ENCODE measurements around the gene APP.

GRCh38 chr21:26106562-26106961 lies 64.0 kb downstream of the APP start:
- TF ChIP-seq TAF1 (IDR thresholded peaks at IDR 0.05; ENCODE audit: borderline replicate concordance, low read depth, low read length) (no peak), POLR2A (IDR thresholded peaks at IDR 0.05; ENCODE audit: low read depth, low read length) (no peak), POLR2AphosphoS5 (IDR thresholded peaks at IDR 0.05; ENCODE audit: low read depth, low read length) (no peak)
